Stimulated activated CD4-positive, alpha-beta T cell treated with anti-CD3 and anti-CD28 coated beads, Interleukin-4, amount 100 ng/mL, for 24 hours (primary cell): Measurements from ENCODE around the gene TBC1D2B.
"Not testable (repeated sequence)": the region's sequence is repeated elsewhere in the genome, so short reads cannot be mapped to it uniquely, and the experiment has no call there.

Source experiments
- DNase-seq: peaks from one replicate; pipeline ENCODE4 v3.0.0-alpha.2; 2020

TBC1D2B gene

GRCh38 chr15:77999486-77999885 lies 78.0 kb downstream of the TBC1D2B start:
- DNase-seq = no peak

GRCh38 chr15:77998592-77998991 lies 78.9 kb downstream of the TBC1D2B start:
- no peak for DNase-seq

GRCh38 chr15:77997761-77998554 lies 79.6 kb downstream of the TBC1D2B start:
- not testable (repeated sequence) for DNase-seq

- DNase-seq = not testable (repeated sequence)
Measured at GRCh38 chr15:77997221-77997620, 80.3 kb downstream of the TBC1D2B start.

GRCh38 chr15:77996713-77997171 lies 80.8 kb downstream of the TBC1D2B start:
- DNase-seq = not testable (repeated sequence)

GRCh38 chr15:77996226-77996625 lies 81.3 kb downstream of the TBC1D2B start:
- DNase-seq = not testable (repeated sequence)

- not testable (repeated sequence) for DNase-seq
Measured at GRCh38 chr15:77995537-77995918, 82.0 kb downstream of the TBC1D2B start.

- DNase-seq = not testable (repeated sequence)
Measured at GRCh38 chr15:77994893-77995536, 82.5 kb downstream of the TBC1D2B start.

- not testable (repeated sequence) for DNase-seq
Measured at GRCh38 chr15:77993970-77994693, 83.4 kb downstream of the TBC1D2B start.

- DNase-seq = no peak
Measured at GRCh38 chr15:77993374-77993911, 84.1 kb downstream of the TBC1D2B start.

GRCh38 chr15:77992356-77993222 lies 84.9 kb downstream of the TBC1D2B start:
- no peak for DNase-seq

GRCh38 chr15:77991658-77992201 lies 85.8 kb downstream of the TBC1D2B start:
- not testable (repeated sequence) for DNase-seq

GRCh38 chr15:77991029-77991406 lies 86.5 kb downstream of the TBC1D2B start:
- DNase-seq = no peak

- DNase-seq = no peak
Measured at GRCh38 chr15:77989296-77990143, 88.0 kb downstream of the TBC1D2B start.

GRCh38 chr15:77988347-77989295 lies 88.9 kb downstream of the TBC1D2B start:
- DNase-seq = no peak

- not testable (repeated sequence) for DNase-seq
Measured at GRCh38 chr15:77987765-77988136, 89.8 kb downstream of the TBC1D2B start.

GRCh38 chr15:77986891-77987764 lies 90.4 kb downstream of the TBC1D2B start:
- no peak for DNase-seq

GRCh38 chr15:77985931-77986480 lies 91.5 kb downstream of the TBC1D2B start:
- DNase-seq = no peak
